Right lobe of liver (tissue), 4 donors: Measurements from ENCODE around the gene IRX5.

Source experiments
- POLR2A ChIP-seq: fragments of 450-650 bp; IDR thresholded peaks from one replicate; pipeline ENCODE4 v1.6.1; 2017; ENCODE audit warnings: antibody characterized with exemption, mild to moderate bottlenecking
- TF ChIP-seq, protein P1 (sequence below), 4 donors: fragments of 200-600 bp in 3 of 4; fragments of 450-650 bp in 1 of 4; IDR thresholded peaks; one replicate each; pipeline versions ENCODE4 v1.5.1 to v1.8.0; 2016 to 2022; ENCODE audit warnings: antibody characterized with exemption in 4 of 4, mild to moderate bottlenecking in 2 of 4
- donor health status: DM: no; HTN: no; CAD: no.
- donor health status: DM: no; HTN: no; CAD: no.
- donor health status: DM: no; HTN: yes; CAD: no.

DNA sequence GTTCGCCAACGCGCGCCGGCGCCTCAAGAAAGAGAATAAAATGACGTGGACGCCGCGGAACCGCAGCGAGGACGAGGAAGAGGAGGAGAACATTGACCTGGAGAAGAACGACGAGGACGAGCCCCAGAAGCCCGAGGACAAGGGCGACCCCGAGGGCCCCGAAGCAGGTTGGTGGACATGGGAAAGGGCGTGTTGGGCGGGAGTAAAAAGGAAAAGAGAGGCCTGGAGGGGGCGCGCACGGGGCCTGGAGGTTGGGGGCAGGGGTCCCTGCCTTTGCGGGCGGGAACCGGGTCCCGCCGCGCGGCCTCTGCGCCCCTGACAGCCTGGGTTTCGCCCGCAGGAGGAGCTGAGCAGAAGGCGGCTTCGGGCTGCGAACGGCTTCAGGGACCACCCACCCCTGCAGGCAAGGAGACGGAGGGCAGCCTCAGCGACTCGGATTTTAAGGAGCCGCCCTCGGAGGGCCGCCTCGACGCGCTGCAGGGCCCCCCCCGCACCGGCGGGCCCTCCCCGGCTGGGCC, 2.1 kb downstream of the IRX5 start:
- TF ChIP-seq, protein P1, sequence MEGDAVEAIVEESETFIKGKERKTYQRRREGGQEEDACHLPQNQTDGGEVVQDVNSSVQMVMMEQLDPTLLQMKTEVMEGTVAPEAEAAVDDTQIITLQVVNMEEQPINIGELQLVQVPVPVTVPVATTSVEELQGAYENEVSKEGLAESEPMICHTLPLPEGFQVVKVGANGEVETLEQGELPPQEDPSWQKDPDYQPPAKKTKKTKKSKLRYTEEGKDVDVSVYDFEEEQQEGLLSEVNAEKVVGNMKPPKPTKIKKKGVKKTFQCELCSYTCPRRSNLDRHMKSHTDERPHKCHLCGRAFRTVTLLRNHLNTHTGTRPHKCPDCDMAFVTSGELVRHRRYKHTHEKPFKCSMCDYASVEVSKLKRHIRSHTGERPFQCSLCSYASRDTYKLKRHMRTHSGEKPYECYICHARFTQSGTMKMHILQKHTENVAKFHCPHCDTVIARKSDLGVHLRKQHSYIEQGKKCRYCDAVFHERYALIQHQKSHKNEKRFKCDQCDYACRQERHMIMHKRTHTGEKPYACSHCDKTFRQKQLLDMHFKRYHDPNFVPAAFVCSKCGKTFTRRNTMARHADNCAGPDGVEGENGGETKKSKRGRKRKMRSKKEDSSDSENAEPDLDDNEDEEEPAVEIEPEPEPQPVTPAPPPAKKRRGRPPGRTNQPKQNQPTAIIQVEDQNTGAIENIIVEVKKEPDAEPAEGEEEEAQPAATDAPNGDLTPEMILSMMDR (IDR thresholded peaks at IDR 0.05) = no peak
- no peak for TF ChIP-seq POLR2A
